GM12878 (cell line): ENCODE measurements around the gene GOLGA7B.

Experiments
- CBFB ChIP-seq: IDR thresholded peaks from 2 replicates; pipeline ENCODE4 v1.6.1; 2016; ENCODE audit warnings: antibody characterized with exemption, low read depth
- EZH2 ChIP-seq: IDR thresholded peaks from 2 replicates; pipeline ENCODE4 v1.6.1; 2012; ENCODE audit warnings: low read depth, mild to moderate bottlenecking, control low read depth, inconsistent platforms, low read length, borderline replicate concordance; ENCODE audit not compliant: control insufficient read depth
- NFYB ChIP-seq: IDR thresholded peaks from 2 replicates; pipeline ENCODE4 v1.6.1; 2011; ENCODE audit warnings: low read depth, mild to moderate bottlenecking, low read length, improper control_type of control experiment, moderate library complexity; ENCODE audit not compliant: insufficient read depth
- NRF1 ChIP-seq: conservative IDR thresholded peaks from 2 replicates; pipeline ENCODE4 v1.6.1; 2011; ENCODE audit warnings: mild to moderate bottlenecking, low read depth, low read length, improper control_type of control experiment
- POLR2A ChIP-seq: IDR thresholded peaks from 2 replicates; pipeline ENCODE4 v1.6.1; 2011; ENCODE audit warnings: low read depth, mild to moderate bottlenecking, low read length
- ZNF274 ChIP-seq: IDR thresholded peaks from one replicate; pipeline ENCODE4 v1.8.0; 2011; ENCODE audit not compliant: insufficient read length, insufficient read depth
- TF ChIP-seq, protein P1 (sequence below), 3 experiments: IDR thresholded peaks in 2 of 3; conservative IDR thresholded peaks in 1 of 3; 2 replicates each; pipeline ENCODE4 v1.5.1; 2011; ENCODE audit warnings: low read depth in 3 of 3, low read length in 3 of 3, mild to moderate bottlenecking in 3 of 3, control low read depth in 2 of 3, moderate library complexity in 2 of 3, inconsistent platforms in 1 of 3, mixed read lengths in 1 of 3; ENCODE audit not compliant: control insufficient read depth in 2 of 3, insufficient read depth in 1 of 3; ENCODE audit errors: extremely low read depth in 1 of 3

DNA sequence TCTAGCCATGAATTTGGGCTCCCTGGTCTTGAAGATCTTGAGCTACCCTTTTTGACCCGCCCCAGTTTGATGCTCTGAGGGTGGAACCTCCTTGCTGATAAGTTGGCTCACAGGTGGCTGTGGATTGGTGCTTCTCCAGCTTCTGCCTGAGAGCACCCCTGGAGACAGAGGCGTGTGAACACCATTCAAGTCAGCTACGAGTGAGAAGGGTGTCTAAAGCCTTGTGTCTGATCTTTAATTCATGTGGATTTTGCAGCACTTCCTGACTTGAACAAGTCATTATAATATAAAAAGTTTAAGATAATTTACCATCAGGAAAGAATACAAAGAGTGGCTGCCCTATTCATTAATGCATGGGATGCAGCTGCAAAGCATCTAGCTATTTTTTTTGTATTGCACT, 37.7 kb upstream of the GOLGA7B start:
- no peak for TF ChIP-seq ZNF274
- no peak for TF ChIP-seq NFYB
- no peak for TF ChIP-seq POLR2A
- TF ChIP-seq, protein P1, sequence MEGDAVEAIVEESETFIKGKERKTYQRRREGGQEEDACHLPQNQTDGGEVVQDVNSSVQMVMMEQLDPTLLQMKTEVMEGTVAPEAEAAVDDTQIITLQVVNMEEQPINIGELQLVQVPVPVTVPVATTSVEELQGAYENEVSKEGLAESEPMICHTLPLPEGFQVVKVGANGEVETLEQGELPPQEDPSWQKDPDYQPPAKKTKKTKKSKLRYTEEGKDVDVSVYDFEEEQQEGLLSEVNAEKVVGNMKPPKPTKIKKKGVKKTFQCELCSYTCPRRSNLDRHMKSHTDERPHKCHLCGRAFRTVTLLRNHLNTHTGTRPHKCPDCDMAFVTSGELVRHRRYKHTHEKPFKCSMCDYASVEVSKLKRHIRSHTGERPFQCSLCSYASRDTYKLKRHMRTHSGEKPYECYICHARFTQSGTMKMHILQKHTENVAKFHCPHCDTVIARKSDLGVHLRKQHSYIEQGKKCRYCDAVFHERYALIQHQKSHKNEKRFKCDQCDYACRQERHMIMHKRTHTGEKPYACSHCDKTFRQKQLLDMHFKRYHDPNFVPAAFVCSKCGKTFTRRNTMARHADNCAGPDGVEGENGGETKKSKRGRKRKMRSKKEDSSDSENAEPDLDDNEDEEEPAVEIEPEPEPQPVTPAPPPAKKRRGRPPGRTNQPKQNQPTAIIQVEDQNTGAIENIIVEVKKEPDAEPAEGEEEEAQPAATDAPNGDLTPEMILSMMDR (IDR thresholded peaks at IDR 0.05 in 2 of 3, conservative IDR thresholded peaks at IDR 0.05 in 1 of 3; ENCODE audit: control insufficient read depth in 2 of 3, extremely low read depth in 1 of 3, insufficient read depth in 1 of 3, low read depth in 3 of 3, low read length in 3 of 3) = no peak
- no peak for TF ChIP-seq CBFB
- TF ChIP-seq NRF1 = no peak
- no peak for TF ChIP-seq EZH2
